ENCODE measurements around the gene NT5C1B.
"Not testable (repeated sequence)": the region's sequence is repeated elsewhere in the genome, so short reads cannot be mapped to it uniquely, and the experiment has no call there.

The NT5C1B gene

DNA sequence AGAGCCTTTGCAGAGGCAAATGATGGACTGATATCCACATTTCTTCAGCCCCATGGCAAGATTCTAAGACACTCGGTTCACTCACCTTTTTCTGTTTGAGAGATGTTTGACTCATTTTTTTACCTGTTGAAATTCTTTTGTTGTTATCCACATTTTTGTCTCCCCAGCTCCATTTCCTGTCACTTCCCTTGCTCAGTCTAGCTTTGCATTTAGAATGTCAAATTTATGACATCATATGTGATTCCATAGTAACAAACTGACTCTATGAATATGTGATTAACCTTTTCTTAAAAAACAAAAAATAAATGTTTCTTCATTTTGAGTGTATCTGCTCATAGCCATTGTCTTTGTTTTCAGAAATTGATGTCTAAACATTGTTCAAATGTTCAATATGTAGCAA, at the start of gene NT5C1B:
Gene NT5C1B (minus strand): TSS at position 216 of the 400 bp plus-strand sequence. CDS start 101 bp downstream, at position 115.
- no peak for DNase-seq

DNA sequence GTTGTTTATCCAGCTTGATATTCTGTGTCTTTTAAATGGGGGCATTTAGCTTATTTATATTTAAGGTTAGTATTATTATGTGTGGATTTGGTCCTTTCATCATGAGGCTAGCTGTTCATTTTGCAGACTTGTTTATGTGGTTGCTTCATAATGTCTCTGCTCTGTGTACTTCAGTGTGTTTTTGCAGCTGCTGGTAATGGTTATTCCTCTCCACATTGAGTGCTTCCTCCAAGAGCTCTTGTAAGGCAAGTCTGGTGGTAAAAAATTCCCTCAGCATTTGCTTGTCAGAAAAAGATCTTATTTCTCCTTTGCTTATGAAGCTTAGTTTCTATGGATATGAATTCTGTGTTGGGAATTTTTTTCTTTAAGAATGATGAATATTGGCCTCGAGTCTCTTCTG, 47.8 kb upstream of the NT5C1B start:
- no peak for DNase-seq

DNA sequence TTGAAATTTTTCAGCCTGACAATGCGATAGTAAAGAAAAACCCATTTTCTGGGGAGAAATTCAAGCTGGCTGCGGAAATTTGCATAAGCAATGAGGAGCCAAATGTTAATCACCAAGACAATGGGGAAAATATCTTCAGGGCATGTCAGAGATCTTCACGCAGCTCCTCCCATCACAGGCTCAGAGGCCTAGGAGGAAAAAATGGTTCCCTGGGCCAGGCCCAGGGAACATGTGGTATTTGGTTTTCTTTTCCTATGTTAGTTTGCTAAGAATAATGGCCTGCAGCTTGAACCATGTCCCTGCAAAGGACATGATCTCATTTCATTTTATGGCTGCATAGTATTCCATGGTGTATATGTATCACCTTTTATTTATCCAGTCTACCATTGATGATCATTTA, 43.3 kb upstream of the NT5C1B start:
- not testable (repeated sequence) for DNase-seq

- DNase-seq: no peak
Measured at GRCh38 chr2:18630941-18631340, 41.6 kb upstream of the NT5C1B start.

GRCh38 chr2:18630541-18630940, 41.2 kb upstream of the NT5C1B start:
- no peak for DNase-seq

- no peak for DNase-seq
Measured at GRCh38 chr2:18630101-18630500, 40.7 kb upstream of the NT5C1B start.

DNA sequence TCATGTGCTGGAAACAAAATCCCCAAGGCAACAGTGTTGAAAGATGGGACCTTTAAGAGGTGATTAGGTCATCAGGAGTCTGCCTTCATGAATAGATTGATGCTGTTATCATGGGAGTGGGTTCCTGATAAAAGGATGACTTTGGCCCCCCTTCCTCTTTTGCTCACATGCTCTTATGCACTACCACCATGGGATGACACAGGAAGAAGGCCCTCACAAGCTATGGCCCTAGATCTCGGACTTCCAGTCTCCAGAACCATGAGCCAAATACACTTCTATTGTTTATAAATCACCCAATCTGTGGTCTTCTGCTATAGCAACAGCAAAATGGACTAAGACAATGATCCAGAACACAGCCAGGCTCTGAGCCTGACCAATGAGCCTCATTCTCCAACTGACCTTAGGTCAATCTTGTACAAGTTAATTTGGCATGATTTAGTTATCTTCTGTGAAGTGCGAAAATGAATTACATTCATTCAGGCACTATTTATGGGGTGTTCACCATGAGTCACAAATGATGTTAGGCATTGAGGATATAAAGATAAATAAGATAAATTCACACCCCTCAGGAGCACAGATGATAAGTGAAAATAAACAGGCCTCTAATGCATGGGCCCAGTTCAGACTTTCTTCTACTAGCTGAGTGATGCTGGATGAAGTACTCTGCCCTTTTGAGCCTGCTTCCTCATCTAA, 37.7 kb upstream of the NT5C1B start:
- DNase-seq: no peak

DNA sequence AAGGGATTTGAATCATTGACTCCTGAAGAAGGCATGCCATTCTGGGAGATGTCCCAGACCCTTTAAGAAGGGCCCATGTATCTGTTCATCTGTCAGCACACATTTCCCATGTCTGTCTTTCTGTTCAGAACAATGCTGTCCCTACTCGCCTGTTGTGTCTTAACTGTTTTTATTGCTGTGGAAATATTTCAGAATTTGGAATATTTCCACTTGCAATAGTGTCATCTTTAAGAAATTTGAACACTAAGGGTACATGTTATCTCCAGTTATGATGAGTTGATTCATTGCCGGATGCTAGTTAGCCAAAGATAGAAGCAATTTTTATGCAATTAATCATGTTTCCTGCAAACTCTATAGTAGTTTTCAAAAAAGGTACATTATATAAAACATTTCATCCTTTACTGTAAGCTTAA, 36.9 kb upstream of the NT5C1B start:
- DNase-seq: no peak

- DNase-seq: no peak
Measured at GRCh38 chr2:18625563-18625962, 36.2 kb upstream of the NT5C1B start.

DNA sequence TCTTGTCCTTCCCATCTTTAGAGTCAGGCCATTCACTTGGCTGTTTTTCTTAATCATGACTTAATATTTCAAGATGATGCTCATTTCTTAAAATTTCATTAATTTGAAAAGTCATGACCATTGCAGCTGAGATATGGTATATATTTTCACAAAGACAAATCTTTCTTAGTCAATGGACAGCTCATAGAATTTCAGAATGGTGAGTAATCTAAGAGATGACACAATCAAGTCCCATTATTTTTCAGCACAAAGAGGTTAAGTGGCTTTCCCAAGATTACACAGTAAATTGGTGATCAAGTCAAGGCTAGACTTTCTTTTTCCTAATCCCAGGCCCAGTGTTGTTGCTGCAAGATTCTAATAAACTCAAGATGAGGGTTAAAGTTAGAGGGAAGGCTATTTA, 34.4 kb upstream of the NT5C1B start:
- DNase-seq: no peak

- no peak for DNase-seq
Measured at GRCh38 chr2:18620867-18621632, 31.7 kb upstream of the NT5C1B start.

GRCh38 chr2:18619091-18619490, 29.7 kb upstream of the NT5C1B start:
- DNase-seq: no peak

DNA sequence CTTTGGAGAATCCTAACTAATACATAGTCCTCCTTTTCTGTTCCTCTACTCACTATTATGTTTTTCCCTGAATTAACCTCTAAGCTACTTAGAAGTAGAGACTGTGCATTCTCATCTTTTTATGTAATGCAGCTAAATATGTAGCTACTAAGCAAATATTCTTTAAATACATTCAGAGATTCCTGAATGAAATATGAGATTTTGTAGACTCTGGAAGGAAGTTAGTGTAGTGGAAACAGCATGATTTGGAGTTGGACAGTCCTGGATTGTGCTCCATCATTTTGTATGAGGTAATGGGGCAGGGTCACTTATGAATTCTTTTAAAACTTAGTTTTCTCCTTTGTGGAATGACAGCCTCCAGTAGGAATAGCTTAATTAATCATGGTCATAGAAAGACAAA, 24.7 kb upstream of the NT5C1B start:
- no peak for DNase-seq

- DNase-seq: no peak
Measured at GRCh38 chr2:18612133-18612532, 22.8 kb upstream of the NT5C1B start.

DNA sequence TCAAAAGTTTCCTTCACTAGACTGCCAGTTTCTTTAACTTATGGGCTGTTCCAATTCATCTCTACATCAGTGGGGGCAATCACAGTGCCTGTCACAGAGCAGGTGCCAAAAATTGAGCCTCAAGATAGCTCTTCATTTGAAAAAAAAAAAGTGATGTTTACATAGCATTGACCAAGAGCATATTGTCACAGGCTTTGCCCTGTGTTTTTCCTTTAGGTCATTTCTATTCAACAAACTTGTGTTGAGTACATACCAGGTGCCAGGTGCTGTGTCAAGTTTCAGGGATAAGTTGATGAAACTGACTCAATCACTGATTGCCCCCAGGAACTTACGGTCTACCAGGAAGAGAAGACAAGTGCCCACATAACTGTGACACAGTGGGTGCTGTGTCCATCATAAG, 22.2 kb upstream of the NT5C1B start:
- DNase-seq: no peak

DNA sequence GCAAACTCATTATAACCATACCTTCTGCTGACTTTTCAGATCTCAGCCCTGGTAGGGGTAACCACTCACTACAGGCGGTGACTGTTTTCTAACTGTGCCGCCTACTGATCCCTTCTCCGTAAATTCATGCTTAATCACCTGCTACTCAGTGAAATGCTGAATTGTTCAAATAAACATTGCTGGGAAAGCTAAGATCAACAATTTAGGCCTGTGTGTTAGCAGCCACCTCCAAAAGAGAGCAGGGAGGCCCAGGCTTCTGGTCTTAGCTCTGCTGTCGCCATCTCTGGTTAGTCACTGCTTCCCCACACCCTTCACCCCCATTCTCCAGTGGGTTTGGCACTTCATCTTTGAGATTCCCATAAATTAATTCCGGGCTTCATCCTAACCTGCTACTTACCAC, 21.8 kb upstream of the NT5C1B start:
- no peak for DNase-seq

DNA sequence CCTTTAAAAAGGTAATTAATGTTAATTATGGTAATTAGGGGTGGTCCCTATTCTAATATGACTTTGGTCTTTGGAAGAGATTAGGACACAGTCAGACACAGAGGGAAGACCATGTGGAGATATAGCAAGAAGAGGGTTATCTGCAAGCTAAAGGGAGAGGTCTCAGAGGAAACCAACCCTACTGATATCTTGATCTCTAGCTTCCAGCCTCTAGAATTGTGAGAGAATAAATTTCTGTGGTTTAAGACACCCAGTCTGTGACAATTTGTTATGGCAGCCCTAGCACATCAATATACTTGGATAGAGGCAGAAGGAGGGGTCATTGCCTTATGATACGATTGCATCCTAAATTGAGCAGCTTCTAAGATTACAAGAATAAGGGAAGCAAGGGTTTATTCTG, 21.3 kb upstream of the NT5C1B start:
- no peak for DNase-seq

DNA sequence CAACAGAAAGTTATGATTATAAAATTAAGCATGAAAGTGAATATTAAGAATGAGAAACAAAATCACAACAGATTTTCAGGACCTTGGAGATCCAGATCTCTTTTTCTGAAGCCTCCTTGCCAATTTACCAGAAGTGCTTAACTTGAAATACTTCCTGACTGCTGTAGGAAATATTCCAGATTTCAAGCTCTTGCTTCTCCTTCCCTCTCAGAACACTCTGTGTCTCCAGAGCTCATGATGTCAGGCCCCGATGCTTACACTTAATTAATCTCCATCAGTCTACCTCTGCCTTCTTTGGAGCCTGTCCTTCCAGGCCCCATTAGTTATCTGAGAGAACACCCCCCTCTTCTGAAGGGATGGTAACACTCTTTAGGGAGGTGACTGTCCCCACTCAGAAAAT, 20.7 kb upstream of the NT5C1B start:
- no peak for DNase-seq

GRCh38 chr2:18605115-18605514, 15.7 kb upstream of the NT5C1B start:
- no peak for DNase-seq

DNA sequence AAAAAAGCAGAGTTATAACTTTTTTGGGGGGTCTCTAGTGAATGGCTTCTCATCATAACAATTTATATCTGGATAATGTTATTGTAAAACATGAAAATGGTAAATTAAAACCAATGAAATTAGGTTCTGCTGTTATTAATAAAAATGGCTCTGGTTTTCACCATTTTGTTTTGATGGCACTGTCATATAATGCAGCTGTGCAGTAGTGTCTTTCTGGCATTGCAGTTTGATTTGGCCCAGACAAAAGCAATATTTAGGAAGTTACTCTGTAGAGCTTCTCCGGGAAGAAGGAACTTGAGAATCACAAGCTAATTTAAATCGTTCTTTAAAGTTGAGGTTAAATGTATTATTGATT, 15.1 kb upstream of the NT5C1B start:
- no peak for DNase-seq

GRCh38 chr2:18603854-18604530, 14.6 kb upstream of the NT5C1B start:
- no peak for DNase-seq

GRCh38 chr2:18602298-18602697, 12.9 kb upstream of the NT5C1B start:
- DNase-seq: no peak

DNA sequence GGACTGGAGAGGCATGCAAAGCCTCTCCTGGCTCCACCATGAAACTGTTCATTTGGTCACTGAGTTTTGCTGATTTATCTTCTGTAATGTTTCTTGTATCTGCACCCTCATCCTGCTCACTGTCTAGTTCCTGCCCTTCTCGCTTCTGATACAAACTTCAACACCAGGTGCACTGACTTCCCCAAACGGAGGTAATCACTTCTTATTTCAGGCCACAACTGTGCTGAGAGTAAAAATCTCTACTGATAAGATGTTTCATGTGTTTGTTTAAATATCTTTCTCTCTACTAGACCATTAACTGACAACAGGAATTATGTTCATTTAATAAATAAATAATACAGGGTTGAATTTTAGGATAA, 10.9 kb upstream of the NT5C1B start:
- no peak for DNase-seq
